Measurements from ENCODE around the gene TENT4A.
"Not testable (repeated sequence)": the region's sequence is repeated elsewhere in the genome, so short reads cannot be mapped to it uniquely, and the experiment has no call there.

TENT4A gene

GRCh38 chr5:6713274-6714225 lies at the start of gene TENT4A:
Gene TENT4A (plus strand): TSS chr5:6713432. CDS start chr5:6713984, 552 bp downstream.
- peak within 1 kb of the TSS; percentile 63 for H3K9ac ChIP-seq (ENCODE audit: low read length)
- H3K9me3 ChIP-seq (ENCODE audit: control insufficient read depth, low read length), result no peaks in the 10 kb centered on the region
- H3K36me3 ChIP-seq (ENCODE audit: control insufficient read depth, insufficient read depth, low read length), result no peaks in the 10 kb centered on the region
- H3K4me3 ChIP-seq (ENCODE audit: low read length), result peak within 1 kb of the TSS; percentile 74
- H3K4me1 ChIP-seq (ENCODE audit: control insufficient read depth, insufficient read depth, low read length), result peaks cover 33% of the 10 kb centered on the region
- no peaks in the 10 kb centered on the region for H3K27me3 ChIP-seq (ENCODE audit: control insufficient read depth, insufficient read depth, low read length)

GRCh38 chr5:6666762-6667161 lies 46.5 kb upstream of the TENT4A start:
- no peaks in the 10 kb centered on the region for H3K36me3 ChIP-seq (ENCODE audit: control insufficient read depth, insufficient read depth, low read length)
- no peak overlapping the region for H3K9ac ChIP-seq (ENCODE audit: low read length)
- H3K9me3 ChIP-seq (ENCODE audit: control insufficient read depth, low read length), result no peaks in the 10 kb centered on the region
- no peak overlapping the region for H3K4me3 ChIP-seq (ENCODE audit: low read length)
- no peaks in the 10 kb centered on the region for H3K4me1 ChIP-seq (ENCODE audit: control insufficient read depth, insufficient read depth, low read length)
- H3K27me3 ChIP-seq (ENCODE audit: control insufficient read depth, insufficient read depth, low read length), result no peaks in the 10 kb centered on the region

- H3K27me3 ChIP-seq (ENCODE audit: control insufficient read depth, insufficient read depth, low read length), result no peaks in the 10 kb centered on the region
- no peaks in the 10 kb centered on the region for H3K9me3 ChIP-seq (ENCODE audit: control insufficient read depth, low read length)
- H3K4me3 ChIP-seq (ENCODE audit: low read length), result no peak overlapping the region
- no peaks in the 10 kb centered on the region for H3K36me3 ChIP-seq (ENCODE audit: control insufficient read depth, insufficient read depth, low read length)
- no peak overlapping the region for H3K9ac ChIP-seq (ENCODE audit: low read length)
- no peaks in the 10 kb centered on the region for H3K4me1 ChIP-seq (ENCODE audit: control insufficient read depth, insufficient read depth, low read length)
Observed at GRCh38 chr5:6667648-6668047, 45.6 kb upstream of the TENT4A start.

- not testable (repeated sequence) for H3K4me1 ChIP-seq (ENCODE audit: control insufficient read depth, insufficient read depth, low read length); H3K4me3 ChIP-seq (ENCODE audit: low read length); H3K27me3 ChIP-seq (ENCODE audit: control insufficient read depth, insufficient read depth, low read length); H3K9me3 ChIP-seq (ENCODE audit: control insufficient read depth, low read length); H3K9ac ChIP-seq (ENCODE audit: low read length); H3K36me3 ChIP-seq (ENCODE audit: control insufficient read depth, insufficient read depth, low read length)
Observed at GRCh38 chr5:6668717-6669116, 44.5 kb upstream of the TENT4A start.

GRCh38 chr5:6673031-6673430 lies 40.2 kb upstream of the TENT4A start:
- H3K9me3 ChIP-seq (ENCODE audit: control insufficient read depth, low read length), result no peaks in the 10 kb centered on the region
- no peaks in the 10 kb centered on the region for H3K27me3 ChIP-seq (ENCODE audit: control insufficient read depth, insufficient read depth, low read length)
- H3K4me1 ChIP-seq (ENCODE audit: control insufficient read depth, insufficient read depth, low read length), result no peaks in the 10 kb centered on the region
- H3K36me3 ChIP-seq (ENCODE audit: control insufficient read depth, insufficient read depth, low read length), result no peaks in the 10 kb centered on the region
- no peak overlapping the region for H3K4me3 ChIP-seq (ENCODE audit: low read length)
- H3K9ac ChIP-seq (ENCODE audit: low read length), result no peak overlapping the region

GRCh38 chr5:6673963-6674362 lies 39.3 kb upstream of the TENT4A start:
- Histone ChIP-seq H3K36me3 (ENCODE audit: control insufficient read depth, insufficient read depth, low read length) (no peaks in the 10 kb centered on the region), H3K9ac (ENCODE audit: low read length) (no peak overlapping the region), H3K4me1 (ENCODE audit: control insufficient read depth, insufficient read depth, low read length) (no peaks in the 10 kb centered on the region), H3K9me3 (ENCODE audit: control insufficient read depth, low read length) (no peaks in the 10 kb centered on the region), H3K4me3 (ENCODE audit: low read length) (no peak overlapping the region), H3K27me3 (ENCODE audit: control insufficient read depth, insufficient read depth, low read length) (no peaks in the 10 kb centered on the region)

GRCh38 chr5:6674421-6674820 lies 38.8 kb upstream of the TENT4A start:
- H3K27me3 ChIP-seq (ENCODE audit: control insufficient read depth, insufficient read depth, low read length), result no peaks in the 10 kb centered on the region
- H3K36me3 ChIP-seq (ENCODE audit: control insufficient read depth, insufficient read depth, low read length), result no peaks in the 10 kb centered on the region

GRCh38 chr5:6674886-6675285 lies 38.3 kb upstream of the TENT4A start:
- no peaks in the 10 kb centered on the region for H3K36me3 ChIP-seq (ENCODE audit: control insufficient read depth, insufficient read depth, low read length)
- no peak overlapping the region for H3K4me3 ChIP-seq (ENCODE audit: low read length)
- H3K27me3 ChIP-seq (ENCODE audit: control insufficient read depth, insufficient read depth, low read length), result no peaks in the 10 kb centered on the region
- no peaks in the 10 kb centered on the region for H3K9me3 ChIP-seq (ENCODE audit: control insufficient read depth, low read length)
- H3K9ac ChIP-seq (ENCODE audit: low read length), result no peak overlapping the region
- no peaks in the 10 kb centered on the region for H3K4me1 ChIP-seq (ENCODE audit: control insufficient read depth, insufficient read depth, low read length)

More at GRCh38 chr5:6674421-6674820, 38.8 kb upstream of the TENT4A start:
- Histone ChIP-seq H3K9ac (ENCODE audit: low read length) (no peak overlapping the region), H3K4me1 (ENCODE audit: control insufficient read depth, insufficient read depth, low read length) (no peaks in the 10 kb centered on the region), H3K9me3 (ENCODE audit: control insufficient read depth, low read length) (no peaks in the 10 kb centered on the region), H3K4me3 (ENCODE audit: low read length) (no peak overlapping the region)

- Histone ChIP-seq H3K27me3 (ENCODE audit: control insufficient read depth, insufficient read depth, low read length) (no peaks in the 10 kb centered on the region), H3K4me3 (ENCODE audit: low read length) (no peak overlapping the region), H3K4me1 (ENCODE audit: control insufficient read depth, insufficient read depth, low read length) (no peaks in the 10 kb centered on the region), H3K9ac (ENCODE audit: low read length) (no peak overlapping the region), H3K9me3 (ENCODE audit: control insufficient read depth, low read length) (no peaks in the 10 kb centered on the region), H3K36me3 (ENCODE audit: control insufficient read depth, insufficient read depth, low read length) (no peaks in the 10 kb centered on the region)
Observed at GRCh38 chr5:6675784-6676491, 37.3 kb upstream of the TENT4A start.

- Histone ChIP-seq H3K9ac (ENCODE audit: low read length) (no peak overlapping the region), H3K36me3 (ENCODE audit: control insufficient read depth, insufficient read depth, low read length) (no peaks in the 10 kb centered on the region), H3K4me1 (ENCODE audit: control insufficient read depth, insufficient read depth, low read length) (no peaks in the 10 kb centered on the region), H3K4me3 (ENCODE audit: low read length) (no peak overlapping the region), H3K27me3 (ENCODE audit: control insufficient read depth, insufficient read depth, low read length) (no peaks in the 10 kb centered on the region), H3K9me3 (ENCODE audit: control insufficient read depth, low read length) (no peaks in the 10 kb centered on the region)
Observed at GRCh38 chr5:6676702-6677101, 36.5 kb upstream of the TENT4A start.

GRCh38 chr5:6678385-6678784 lies 34.8 kb upstream of the TENT4A start:
- no peaks in the 10 kb centered on the region for H3K27me3 ChIP-seq (ENCODE audit: control insufficient read depth, insufficient read depth, low read length)
- no peak overlapping the region for H3K4me3 ChIP-seq (ENCODE audit: low read length)
- no peaks in the 10 kb centered on the region for H3K9me3 ChIP-seq (ENCODE audit: control insufficient read depth, low read length)
- H3K9ac ChIP-seq (ENCODE audit: low read length), result no peak overlapping the region
- H3K4me1 ChIP-seq (ENCODE audit: control insufficient read depth, insufficient read depth, low read length), result no peaks in the 10 kb centered on the region
- H3K36me3 ChIP-seq (ENCODE audit: control insufficient read depth, insufficient read depth, low read length), result no peaks in the 10 kb centered on the region

- no peaks in the 10 kb centered on the region for H3K4me1 ChIP-seq (ENCODE audit: control insufficient read depth, insufficient read depth, low read length)
- H3K9ac ChIP-seq (ENCODE audit: low read length), result no peak overlapping the region
- H3K27me3 ChIP-seq (ENCODE audit: control insufficient read depth, insufficient read depth, low read length), result peaks cover 3% of the 10 kb centered on the region
Observed at GRCh38 chr5:6680922-6681321, 32.3 kb upstream of the TENT4A start.

More at GRCh38 chr5:6680922-6681321, 32.3 kb upstream of the TENT4A start:
- H3K4me3 ChIP-seq (ENCODE audit: low read length), result no peak overlapping the region
- H3K9me3 ChIP-seq (ENCODE audit: control insufficient read depth, low read length), result no peaks in the 10 kb centered on the region
- no peaks in the 10 kb centered on the region for H3K36me3 ChIP-seq (ENCODE audit: control insufficient read depth, insufficient read depth, low read length)
